RWPE2 (cell line): ENCODE results near the gene TECTA.
"Not testable (repeated sequence)": the region's sequence is repeated elsewhere in the genome, so short reads cannot be mapped to it uniquely, and the experiment has no call there.

Experiments
- ATAC-seq: fragments of 200-7000 bp; cut with Tn5 transposase; 3 replicates; pipeline ENCODE4 v1.9.1; 2021; ENCODE audit warnings: low read depth
- DNase-seq: peaks from one replicate; pipeline ENCODE4 v3.0.0-alpha.2; 2020; ENCODE audit warnings: low spot score
- H3K27ac ChIP-seq: fragments of 450-650 bp; 2 replicates; pipeline ENCODE4 v1.5.1; 2017; ENCODE audit warnings: mild to moderate bottlenecking; ENCODE audit not compliant: poor library complexity, severe bottlenecking
- H3K27me3 ChIP-seq: fragments of 250-450 bp; sonication (Bioruptor Pico); 2 replicates; pipeline ENCODE4 v1.5.1; 2021; ENCODE audit warnings: mild to moderate bottlenecking, moderate library complexity; ENCODE audit not compliant: insufficient read depth, poor library complexity, severe bottlenecking
- H3K36me3 ChIP-seq: fragments of 250-450 bp; sonication (Bioruptor Pico); 2 replicates; pipeline ENCODE4 v1.5.1; 2020; ENCODE audit warnings: low read depth, mild to moderate bottlenecking, moderate library complexity
- H3K4me1 ChIP-seq: fragments of 250-450 bp; sonication (Bioruptor Pico); 2 replicates; pipeline ENCODE4 v1.5.1; 2021; ENCODE audit warnings: mild to moderate bottlenecking, moderate library complexity; ENCODE audit not compliant: insufficient read depth, poor library complexity, severe bottlenecking
- H3K4me3 ChIP-seq: fragments of 250-450 bp; sonication (Bioruptor Pico); 2 replicates; pipeline ENCODE4 v1.5.1; 2021; ENCODE audit warnings: mild to moderate bottlenecking, moderate library complexity; ENCODE audit not compliant: severe bottlenecking
- H3K9me3 ChIP-seq: fragments of 250-450 bp; sonication (Bioruptor Pico); 2 replicates; pipeline ENCODE4 v1.5.1; 2021; ENCODE audit warnings: mild to moderate bottlenecking, moderate library complexity; ENCODE audit not compliant: severe bottlenecking
- CTCF ChIP-seq: fragments of 450-650 bp; IDR thresholded peaks from one replicate; pipeline ENCODE4 v1.5.1; 2017; ENCODE audit warnings: mild to moderate bottlenecking, moderate library complexity; ENCODE audit not compliant: poor library complexity, severe bottlenecking

The TECTA gene

DNA sequence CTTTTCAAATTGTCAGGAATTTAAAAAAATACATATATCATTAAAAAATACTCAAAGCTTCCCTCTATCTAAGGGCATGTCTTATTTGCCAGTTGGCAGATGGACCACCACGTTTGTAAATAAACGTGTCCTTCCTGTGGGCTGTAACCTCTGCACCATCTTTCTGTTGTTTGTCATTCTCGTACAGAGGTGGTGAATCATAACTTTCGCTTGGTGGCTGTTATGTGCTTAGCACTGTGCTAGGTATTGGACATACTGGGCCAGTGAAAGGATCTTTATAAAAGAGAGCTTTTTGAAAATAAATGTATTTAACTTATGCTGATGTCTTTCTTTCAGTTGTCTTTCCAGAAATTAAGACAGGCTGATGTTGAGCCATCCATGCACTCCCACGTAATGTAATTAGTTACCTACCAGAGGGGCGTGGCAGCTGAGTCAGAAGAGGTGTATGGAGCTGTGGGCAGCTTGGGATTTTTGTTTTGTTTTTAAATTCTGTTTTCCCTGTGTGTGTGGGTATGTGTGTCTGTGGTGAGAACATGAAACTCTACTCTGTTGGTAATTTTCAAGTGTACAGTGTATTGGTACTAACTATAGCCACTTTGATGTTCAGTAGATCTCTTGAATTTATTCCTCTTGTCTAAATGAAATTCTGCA lies 62.7 kb downstream of the TECTA start:
- Histone ChIP-seq H3K27me3 (peaks cover 15% of the 10 kb centered on the region), H3K4me3 (no peak overlapping the region), H3K9me3 (no peaks in the 10 kb centered on the region), H3K27ac (no peak overlapping the region), H3K4me1 (no peaks in the 10 kb centered on the region), H3K36me3 (no peaks in the 10 kb centered on the region)
- no peak for TF ChIP-seq CTCF
- no peak for DNase-seq
- peak; percentile 51; the same call in 2 of the 3 replicates for ATAC-seq

DNA sequence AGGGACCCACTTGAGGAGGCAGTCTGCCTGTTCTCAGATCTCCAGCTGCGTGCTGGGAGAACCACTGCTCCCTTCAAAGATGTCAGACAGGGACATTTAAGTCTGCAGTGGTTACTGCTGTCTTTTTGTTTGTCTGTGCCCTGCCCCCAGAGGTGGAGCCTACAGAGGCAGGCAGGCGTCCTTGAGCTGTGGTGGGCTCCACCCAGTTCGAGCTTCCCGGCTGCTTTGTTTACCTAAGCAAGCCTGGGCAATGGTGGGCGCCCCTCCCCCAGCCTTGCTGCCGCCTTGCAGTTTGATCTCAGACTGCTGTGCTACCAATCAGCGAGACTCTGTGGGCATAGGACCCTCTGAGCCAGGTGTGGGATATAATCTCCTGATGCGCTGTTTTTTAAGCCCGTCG lies 76.6 kb downstream of the TECTA start:
- ATAC-seq, H3K4me3 ChIP-seq, H3K9me3 ChIP-seq, H3K27me3 ChIP-seq, DNase-seq, H3K4me1 ChIP-seq, H3K36me3 ChIP-seq, H3K27ac ChIP-seq: not testable (repeated sequence)

GRCh38 chr11:121179306-121179705 lies 78.3 kb downstream of the TECTA start:
- no peaks in the 10 kb centered on the region for H3K36me3 ChIP-seq
- no peak for DNase-seq
- no peaks in the 10 kb centered on the region for H3K4me1 ChIP-seq
- no peaks in the 10 kb centered on the region for H3K27me3 ChIP-seq
- no peak overlapping the region for H3K27ac ChIP-seq
- H3K4me3 ChIP-seq = no peak overlapping the region
- no peak for ATAC-seq
- TF ChIP-seq CTCF = no peak
- H3K9me3 ChIP-seq = no peaks in the 10 kb centered on the region

- DNase-seq (no peak), ATAC-seq (no peak)
- no peaks in the 10 kb centered on the region for H3K36me3 ChIP-seq
- no peak overlapping the region for H3K4me3 ChIP-seq
- H3K9me3 ChIP-seq = no peaks in the 10 kb centered on the region
- H3K27me3 ChIP-seq = no peaks in the 10 kb centered on the region
- no peak for TF ChIP-seq CTCF
- no peak overlapping the region for H3K27ac ChIP-seq
- H3K4me1 ChIP-seq = no peaks in the 10 kb centered on the region
Observed at GRCh38 chr11:121180183-121180582, 79.1 kb downstream of the TECTA start.

GRCh38 chr11:121188776-121189175 lies 87.7 kb downstream of the TECTA start:
- TF ChIP-seq CTCF = no peak
- no peak overlapping the region for H3K27ac ChIP-seq
- no peaks in the 10 kb centered on the region for H3K27me3 ChIP-seq
- ATAC-seq (no peak), DNase-seq (no peak)
- no peaks in the 10 kb centered on the region for H3K4me1 ChIP-seq
- H3K9me3 ChIP-seq = no peaks in the 10 kb centered on the region
- no peak overlapping the region for H3K4me3 ChIP-seq
- H3K36me3 ChIP-seq = no peaks in the 10 kb centered on the region
